Measurements from ENCODE around the gene GLT1D1.

Gene GLT1D1

DNA sequence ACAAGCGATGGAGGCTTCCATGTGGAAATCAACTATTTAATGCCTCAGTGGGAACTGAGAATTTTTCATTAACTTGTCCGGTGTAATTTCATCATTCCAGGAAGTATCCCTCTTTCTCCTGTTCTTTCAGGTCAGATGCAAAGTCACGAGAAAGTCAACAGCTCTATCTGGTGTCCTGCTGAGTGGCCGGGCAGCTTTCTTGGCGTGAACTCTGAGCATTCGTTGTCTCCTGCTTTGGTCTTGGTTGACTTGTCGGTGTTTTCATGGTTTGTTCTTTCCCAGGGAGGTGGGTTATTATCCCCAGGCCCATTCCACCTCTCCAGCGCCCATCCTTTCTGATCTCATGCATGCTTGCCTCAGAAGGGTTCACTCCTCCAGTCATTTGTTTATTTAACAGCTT lies 149.1 kb downstream of the GLT1D1 start:
- DNase-seq (ENCODE audit: low read depth), result no peak

DNA sequence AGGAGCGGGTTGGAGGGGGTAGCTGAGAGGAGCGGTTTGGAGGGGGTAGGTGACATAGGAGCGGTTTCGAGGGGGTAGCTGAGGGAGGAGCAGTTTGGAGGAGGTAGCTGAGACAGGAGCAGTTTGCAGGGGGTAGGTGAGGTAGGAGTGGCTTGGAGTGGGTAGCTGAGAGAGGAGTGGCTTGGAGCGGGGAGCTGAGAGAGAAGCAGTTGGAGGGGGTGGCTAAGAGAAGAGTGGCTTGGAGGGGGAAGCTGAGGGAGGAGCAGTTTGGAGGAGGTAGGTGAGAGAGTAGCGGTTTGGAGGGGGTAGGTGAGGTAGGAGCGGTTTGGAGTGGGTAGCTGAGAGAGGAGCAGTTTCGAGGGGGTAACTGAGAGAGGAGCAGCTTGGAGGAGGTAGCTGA lies 152.1 kb downstream of the GLT1D1 start:
- no peak for DNase-seq (ENCODE audit: low read depth)

DNA sequence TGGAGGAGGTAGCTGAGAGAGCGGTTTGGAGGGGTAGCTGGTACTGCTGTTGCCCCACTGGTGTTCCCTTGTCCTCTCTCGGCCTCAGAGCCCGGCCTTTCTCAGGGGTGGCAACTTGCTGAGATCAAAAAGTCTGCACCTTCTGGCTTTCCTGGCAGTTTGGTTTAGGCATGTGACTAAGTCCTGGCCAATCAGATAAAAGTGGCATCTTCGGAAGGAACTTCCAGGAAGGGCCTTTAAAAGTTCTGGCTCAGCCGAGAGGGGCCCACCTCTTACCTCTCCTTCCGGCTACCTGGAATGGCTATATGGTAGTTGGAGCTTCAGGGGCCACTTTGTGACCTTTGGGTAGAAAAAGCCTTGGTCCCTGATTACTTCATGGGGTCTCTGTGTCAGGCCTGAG lies 152.6 kb downstream of the GLT1D1 start:
- DNase-seq (ENCODE audit: low read depth), result no peak

DNA sequence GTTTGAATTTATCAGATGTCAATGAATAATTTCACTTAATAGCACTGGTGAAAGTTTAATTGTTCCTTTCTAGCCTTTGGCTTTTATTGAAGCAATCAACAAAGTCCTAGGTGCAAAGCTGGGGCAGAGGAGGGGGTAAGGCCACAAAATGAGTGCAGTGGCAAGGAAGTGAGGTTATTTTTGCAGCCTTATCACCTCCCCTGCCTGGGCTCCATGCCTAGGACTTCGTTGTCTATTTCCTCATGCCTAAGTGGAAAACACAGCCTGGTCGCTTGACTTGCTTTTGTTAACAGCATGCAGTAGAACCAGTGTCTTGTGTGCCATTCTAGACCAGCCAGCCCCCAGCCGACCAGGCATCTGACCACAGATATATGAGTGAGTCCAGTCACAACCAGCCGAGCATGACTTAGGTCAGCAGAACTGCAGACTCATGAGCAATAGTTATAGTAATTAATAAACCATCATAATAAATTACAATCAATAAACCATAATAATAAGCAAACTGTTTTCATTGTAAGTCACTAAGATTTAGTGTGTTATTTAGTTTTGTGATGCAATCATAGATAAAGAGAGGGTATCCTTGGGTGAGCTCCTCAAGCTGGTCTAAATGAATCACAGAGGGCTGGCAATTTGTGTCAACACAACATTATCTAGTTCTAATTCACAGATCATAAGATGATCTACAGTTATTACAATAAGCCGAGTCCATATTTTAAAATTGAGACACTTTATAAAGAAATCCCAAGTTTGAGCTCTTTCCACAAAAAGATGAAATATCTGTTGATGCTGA lies 156.8 kb downstream of the GLT1D1 start:
- DNase-seq (ENCODE audit: low read depth), result no peak

DNA sequence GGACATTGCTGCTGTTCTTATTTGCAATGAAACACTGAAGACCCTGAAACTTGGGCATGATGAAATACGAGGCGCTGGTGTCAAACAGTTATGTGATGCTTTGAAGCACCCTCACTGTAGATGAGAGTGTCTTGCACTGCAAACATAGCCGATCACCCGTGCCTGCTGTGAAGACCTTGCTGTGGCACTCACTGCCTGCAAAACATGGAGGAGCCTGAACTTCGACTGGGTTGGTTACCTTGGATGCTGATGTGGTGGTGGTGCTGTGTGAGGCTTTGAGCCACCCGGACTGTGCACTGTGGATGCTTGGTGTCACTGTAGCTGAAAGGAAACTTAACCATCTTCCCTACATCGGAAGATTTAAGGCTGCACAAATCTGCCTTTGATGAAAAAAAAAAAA lies 162.9 kb downstream of the GLT1D1 start:
- DNase-seq (ENCODE audit: low read depth), result no peak

DNA sequence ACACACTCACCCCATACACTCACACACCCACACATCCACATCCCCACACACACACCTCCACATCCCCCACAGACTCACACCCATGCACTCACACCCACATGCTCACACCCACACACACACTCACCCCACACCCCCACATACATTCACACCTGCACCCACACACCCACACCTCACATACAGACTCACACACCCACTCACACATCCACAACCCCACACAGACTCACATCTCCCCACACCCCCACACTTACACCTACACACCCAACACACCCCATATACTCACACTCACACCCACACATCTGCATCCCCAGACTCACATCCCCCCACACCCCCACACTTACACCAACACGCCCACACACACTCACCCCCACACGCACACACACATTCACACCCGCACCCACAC lies 171.8 kb downstream of the GLT1D1 start:
- no peak for DNase-seq (ENCODE audit: low read depth)

DNA sequence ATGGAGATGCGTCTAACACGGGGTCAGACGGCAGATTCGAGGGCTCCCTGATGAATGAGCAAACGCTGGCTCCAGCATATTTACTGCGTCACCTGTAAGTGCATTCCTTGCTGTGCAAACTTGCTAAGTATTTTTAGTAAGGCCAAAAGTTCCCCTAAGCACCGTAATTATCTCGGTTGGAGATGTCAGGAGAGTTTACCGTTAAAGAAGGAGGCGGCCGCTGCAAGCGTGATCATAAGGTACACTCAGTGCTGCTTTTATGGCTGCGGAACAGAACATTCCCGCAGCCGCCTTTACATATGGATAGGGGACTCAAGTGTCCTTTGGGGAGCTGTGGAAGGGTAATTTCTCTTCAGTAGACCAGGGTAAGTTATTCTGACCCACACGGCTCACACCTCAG lies 175.6 kb downstream of the GLT1D1 start:
- no peak for DNase-seq (ENCODE audit: low read depth)

Measured in activated T-helper 1 cell treated with Interleukin-2 at 50 U/mL for 16 hours (primary cell).